Chondrocyte (in vitro differentiated cells): Measurements from ENCODE around the gene ZBTB7B. TPM values are rescaled to one million over a fixed set of nuclear protein-coding genes. Genes with fewer than 3 reads are reported as not detected.
A peak's percentile ranks its signal among the peaks of the same experiment; 100 is the strongest.

ENCODE experiments used
- DNase-seq: peaks from one replicate; pipeline ENCODE4 v3.0.0; 2021; ENCODE audit warnings: mixed read lengths, low spot score
- H3K27ac Mint-ChIP-seq: one replicate; pipeline ENCODE4 v1.8.0; 2021; ENCODE audit warnings: mild to moderate bottlenecking, moderate library complexity, mixed read lengths; ENCODE audit not compliant: unreplicated experiment
- H3K27me3 Mint-ChIP-seq: 2 replicates; pipeline ENCODE4 v1.8.0; 2021; ENCODE audit warnings: low read depth, mixed read lengths
- H3K36me3 Mint-ChIP-seq: 2 replicates; pipeline ENCODE4 v1.8.0; 2021; ENCODE audit warnings: low read depth, mixed read lengths
- H3K4me1 Mint-ChIP-seq: 2 replicates; pipeline ENCODE4 v1.8.0; 2021; ENCODE audit warnings: low read depth, mild to moderate bottlenecking, mixed read lengths
- H3K4me3 Mint-ChIP-seq: one replicate; pipeline ENCODE4 v1.8.0; 2021; ENCODE audit warnings: mild to moderate bottlenecking, moderate library complexity, mixed read lengths; ENCODE audit not compliant: unreplicated experiment
- H3K9me3 Mint-ChIP-seq: 2 replicates; pipeline ENCODE4 v1.8.0; 2021; ENCODE audit warnings: low read depth, mixed read lengths
- CTCF ChIP-seq: fragments of 200-600 bp; sonication (generic); IDR thresholded peaks from 2 replicates; pipeline ENCODE4 v1.5.0; 2021; ENCODE audit warnings: antibody characterized with exemption, mild to moderate bottlenecking, moderate library complexity
- total RNA-seq: library from RNA; stranded (reverse); gene quantifications from 3 replicates; pipeline ENCODE4 v1.2.1, GENCODE V29; 2021

The ZBTB7B gene
- total RNA-seq, 1 donor from 2014 or later = 41.1 TPM

GRCh38 chr1:154959426-154959780 is 43.2 kb upstream of the ZBTB7B start:
- Mint-ChIP-seq H3K4me1 (peaks cover 61% of the 10 kb centered on the region), H3K27me3 (no peaks in the 10 kb centered on the region), H3K36me3 (peaks cover 9% of the 10 kb centered on the region), H3K9me3 (no peaks in the 10 kb centered on the region), H3K27ac (no peak overlapping the region), H3K4me3 (no peak overlapping the region)
- TF ChIP-seq CTCF = no peak
- peak; percentile 48 for DNase-seq

DNA sequence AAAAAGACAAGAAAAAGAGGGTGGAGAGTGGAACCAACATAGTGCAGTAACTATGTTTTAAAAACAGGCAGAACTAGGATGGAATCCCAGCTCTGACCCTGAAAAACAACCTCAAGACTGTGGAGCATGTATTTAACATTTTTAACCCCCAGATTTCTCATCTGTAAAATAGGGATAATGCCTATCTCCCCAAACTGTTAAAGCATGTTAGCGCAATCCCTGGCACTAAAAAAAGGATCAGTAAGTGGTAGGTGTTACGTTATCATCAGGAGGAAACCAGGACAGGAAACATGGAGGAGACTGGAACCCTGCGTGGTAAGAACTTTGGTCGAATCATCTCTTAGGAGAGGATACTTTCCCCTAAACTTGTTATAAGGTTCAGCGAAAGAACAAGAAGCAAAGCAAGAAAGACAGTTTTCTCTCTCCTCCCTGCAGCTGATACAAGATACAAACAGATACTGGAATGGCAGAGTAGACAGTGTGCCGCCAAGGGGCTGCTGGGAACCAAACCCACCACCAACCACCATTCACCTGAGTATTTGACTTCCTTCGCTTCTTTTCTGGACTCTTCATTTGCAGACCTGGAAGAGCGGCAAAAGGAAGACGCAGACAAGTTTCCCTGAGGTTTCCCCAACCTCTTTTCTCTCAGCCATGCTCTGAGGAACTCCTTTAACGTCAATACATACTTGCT is 42.0 kb upstream of the ZBTB7B start:
- no peak for DNase-seq
- Mint-ChIP-seq H3K27me3 (no peaks in the 10 kb centered on the region), H3K9me3 (no peaks in the 10 kb centered on the region), H3K27ac (peak overlapping the region; percentile 80), H3K4me1 (peaks cover 50% of the 10 kb centered on the region), H3K36me3 (peaks cover 12% of the 10 kb centered on the region), H3K4me3 (peak overlapping the region; percentile 84)
- no peak for TF ChIP-seq CTCF

- peak; percentile 88 for TF ChIP-seq CTCF
- DNase-seq = peak; percentile 95
- H3K4me3 Mint-ChIP-seq = peak within 1 kb of the TSS; percentile 84
- H3K27ac Mint-ChIP-seq = peak within 1 kb of the TSS; percentile 80
- H3K4me1 Mint-ChIP-seq = peaks cover 41% of the 10 kb centered on the region
- no peaks in the 10 kb centered on the region for H3K9me3 Mint-ChIP-seq
- no peaks in the 10 kb centered on the region for H3K27me3 Mint-ChIP-seq
- peaks cover 14% of the 10 kb centered on the region for H3K36me3 Mint-ChIP-seq
These were observed 41.1 kb upstream of the ZBTB7B start, which contains the start of gene PYGO2 for GRCh38 chr1:154961207-154962155. PYGO2 (minus strand) TSS chr1:154961782; CDS start chr1:154961576, 206 bp downstream.

- H3K36me3 Mint-ChIP-seq = peaks cover 14% of the 10 kb centered on the region
- H3K4me1 Mint-ChIP-seq = peaks cover 35% of the 10 kb centered on the region
These were observed 40.3 kb upstream of the ZBTB7B start for GRCh38 chr1:154962156-154962749.

More at GRCh38 chr1:154962156-154962749, 40.3 kb upstream of the ZBTB7B start:
- peak overlapping the region; percentile 75 for H3K27ac Mint-ChIP-seq
- H3K4me3 Mint-ChIP-seq = peak overlapping the region; percentile 78
- H3K9me3 Mint-ChIP-seq = no peaks in the 10 kb centered on the region
- H3K27me3 Mint-ChIP-seq = no peaks in the 10 kb centered on the region
- DNase-seq = peak; percentile 28
- peak; percentile 64 for TF ChIP-seq CTCF
